ENCODE measurements around the gene SIPA1. TPM values are rescaled to one million over a fixed set of nuclear protein-coding genes. Genes with fewer than 3 reads are reported as not detected.

Gene SIPA1
- total RNA-seq, 1 donor: 15.2 TPM

DNA sequence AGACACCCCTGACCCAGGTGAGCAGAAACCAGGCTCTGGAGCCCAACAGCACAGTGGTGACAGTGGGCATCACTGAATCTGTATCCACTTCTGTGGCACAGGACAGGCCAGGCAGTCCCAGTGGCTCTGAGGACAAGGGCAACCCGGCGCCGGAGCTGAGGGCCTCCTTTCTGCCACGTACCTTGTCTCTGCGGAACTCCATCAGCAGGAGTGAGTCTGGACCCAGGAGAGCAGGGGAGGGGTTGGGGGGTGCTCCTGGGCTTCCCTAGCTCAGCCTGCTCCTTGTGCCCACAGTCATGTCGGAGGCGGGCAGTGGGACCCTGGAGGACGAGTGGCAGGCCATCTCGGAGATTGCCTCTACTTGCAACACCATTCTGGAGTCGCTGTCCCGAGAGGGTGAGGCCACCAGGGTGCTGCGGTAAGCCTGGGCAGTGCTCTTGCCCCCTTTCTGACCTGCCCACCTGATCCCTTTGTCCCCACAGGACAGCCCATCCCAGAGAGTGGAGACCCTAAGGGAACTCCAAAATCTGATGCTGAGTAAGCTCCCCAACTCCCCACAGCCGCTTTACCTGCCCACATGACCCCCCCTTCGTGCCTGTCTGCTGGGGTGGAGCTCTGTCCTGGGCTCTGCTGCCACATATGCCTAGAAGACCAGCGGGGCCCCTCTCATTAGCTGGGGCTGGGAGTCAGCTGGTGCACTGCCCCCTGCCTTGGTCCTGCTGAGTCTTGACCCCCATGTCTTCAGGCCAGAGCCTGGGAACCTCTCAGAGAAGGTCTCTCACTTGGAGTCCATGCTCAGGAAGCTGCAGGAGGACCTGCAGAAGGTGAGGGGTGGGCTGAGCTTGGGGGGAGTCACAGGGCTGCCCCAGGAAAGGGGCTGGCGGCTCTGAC lies 12.0 kb downstream of the SIPA1 start:
- H3K4me2 ChIP-seq (ENCODE audit: insufficient read depth, low read length): no peak overlapping the region
- no peak overlapping the region for H2AFZ ChIP-seq (ENCODE audit: low read length)
- H4K20me1 ChIP-seq (ENCODE audit: insufficient read depth, low read length): no peaks in the 10 kb centered on the region
- H3K4me1 ChIP-seq (ENCODE audit: insufficient read depth, low read length): peaks cover 23% of the 10 kb centered on the region
- no peak overlapping the region for H3K27ac ChIP-seq (ENCODE audit: low read depth, low read length)
- TF ChIP-seq, protein P1, sequence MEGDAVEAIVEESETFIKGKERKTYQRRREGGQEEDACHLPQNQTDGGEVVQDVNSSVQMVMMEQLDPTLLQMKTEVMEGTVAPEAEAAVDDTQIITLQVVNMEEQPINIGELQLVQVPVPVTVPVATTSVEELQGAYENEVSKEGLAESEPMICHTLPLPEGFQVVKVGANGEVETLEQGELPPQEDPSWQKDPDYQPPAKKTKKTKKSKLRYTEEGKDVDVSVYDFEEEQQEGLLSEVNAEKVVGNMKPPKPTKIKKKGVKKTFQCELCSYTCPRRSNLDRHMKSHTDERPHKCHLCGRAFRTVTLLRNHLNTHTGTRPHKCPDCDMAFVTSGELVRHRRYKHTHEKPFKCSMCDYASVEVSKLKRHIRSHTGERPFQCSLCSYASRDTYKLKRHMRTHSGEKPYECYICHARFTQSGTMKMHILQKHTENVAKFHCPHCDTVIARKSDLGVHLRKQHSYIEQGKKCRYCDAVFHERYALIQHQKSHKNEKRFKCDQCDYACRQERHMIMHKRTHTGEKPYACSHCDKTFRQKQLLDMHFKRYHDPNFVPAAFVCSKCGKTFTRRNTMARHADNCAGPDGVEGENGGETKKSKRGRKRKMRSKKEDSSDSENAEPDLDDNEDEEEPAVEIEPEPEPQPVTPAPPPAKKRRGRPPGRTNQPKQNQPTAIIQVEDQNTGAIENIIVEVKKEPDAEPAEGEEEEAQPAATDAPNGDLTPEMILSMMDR (IDR thresholded peaks at IDR 0.05; ENCODE audit: extremely low read depth, low read depth, low read length): no peak
- peak; percentile 80 for DNase-seq (ENCODE audit: insufficient read length, low spot score, missing footprints)
- peaks cover 24% of the 10 kb centered on the region for H3K36me3 ChIP-seq (ENCODE audit: insufficient read depth, low read length)
- H3K27me3 ChIP-seq (ENCODE audit: insufficient read depth, low read length): no peaks in the 10 kb centered on the region
- H3K4me3 ChIP-seq (ENCODE audit: insufficient read depth, low read length): no peak overlapping the region
- no peaks in the 10 kb centered on the region for H3K79me2 ChIP-seq (ENCODE audit: insufficient read depth, low read length)
- H3K9me3 ChIP-seq (ENCODE audit: low read depth, low read length): no peaks in the 10 kb centered on the region

DNA sequence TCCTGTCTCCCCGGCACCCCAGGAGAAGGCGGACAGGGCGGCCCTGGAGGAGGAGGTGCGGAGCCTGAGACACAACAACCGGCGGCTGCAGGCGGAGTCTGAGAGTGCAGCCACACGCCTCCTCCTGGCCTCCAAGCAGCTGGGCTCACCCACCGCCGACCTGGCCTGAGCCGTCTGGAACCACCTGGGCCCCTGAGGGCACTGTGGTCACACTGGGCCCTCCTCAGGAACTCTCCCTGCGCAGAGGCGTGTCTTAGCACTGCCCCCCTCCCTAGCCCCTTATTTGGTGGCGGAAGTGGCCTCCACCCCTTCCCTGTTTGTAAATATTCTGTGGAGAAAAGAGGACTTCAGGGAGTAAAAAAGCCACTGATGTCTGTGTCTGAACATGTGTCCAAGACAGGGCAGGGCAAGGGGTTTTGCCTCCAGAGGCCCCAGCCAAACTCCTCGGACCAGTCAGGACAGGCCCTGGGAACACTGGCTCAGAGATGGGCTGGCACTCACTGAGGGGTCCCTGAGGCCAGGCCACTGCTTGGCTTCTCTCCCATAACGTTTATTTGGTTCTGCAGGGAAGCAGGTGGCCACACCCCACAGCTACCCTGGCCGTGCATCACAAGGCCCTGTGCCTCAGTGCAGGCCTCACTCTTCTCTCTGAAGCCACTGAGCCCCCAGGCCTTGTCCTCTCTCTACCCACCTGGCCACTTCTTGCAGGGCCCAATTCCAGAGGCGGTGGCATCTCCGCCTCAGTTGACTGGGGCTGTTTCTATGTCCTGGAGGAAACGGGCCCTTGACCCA lies 12.8 kb downstream of the SIPA1 start:
- TF ChIP-seq, protein P1 (IDR thresholded peaks at IDR 0.05; ENCODE audit: extremely low read depth, low read depth, low read length): no peak
- no peak overlapping the region for H3K4me3 ChIP-seq (ENCODE audit: insufficient read depth, low read length)
- H3K79me2 ChIP-seq (ENCODE audit: insufficient read depth, low read length): no peaks in the 10 kb centered on the region
- no peaks in the 10 kb centered on the region for H4K20me1 ChIP-seq (ENCODE audit: insufficient read depth, low read length)
- peaks cover 20% of the 10 kb centered on the region for H3K4me1 ChIP-seq (ENCODE audit: insufficient read depth, low read length)
- H3K9me3 ChIP-seq (ENCODE audit: low read depth, low read length): no peaks in the 10 kb centered on the region
- no peak overlapping the region for H3K27ac ChIP-seq (ENCODE audit: low read depth, low read length)
- no peaks in the 10 kb centered on the region for H3K27me3 ChIP-seq (ENCODE audit: insufficient read depth, low read length)
- peaks cover 33% of the 10 kb centered on the region for H3K36me3 ChIP-seq (ENCODE audit: insufficient read depth, low read length)
- H3K4me2 ChIP-seq (ENCODE audit: insufficient read depth, low read length): no peak overlapping the region
- peak; percentile 84 for DNase-seq (ENCODE audit: insufficient read length, low spot score, missing footprints)
- H2AFZ ChIP-seq (ENCODE audit: low read length): no peak overlapping the region

DNA sequence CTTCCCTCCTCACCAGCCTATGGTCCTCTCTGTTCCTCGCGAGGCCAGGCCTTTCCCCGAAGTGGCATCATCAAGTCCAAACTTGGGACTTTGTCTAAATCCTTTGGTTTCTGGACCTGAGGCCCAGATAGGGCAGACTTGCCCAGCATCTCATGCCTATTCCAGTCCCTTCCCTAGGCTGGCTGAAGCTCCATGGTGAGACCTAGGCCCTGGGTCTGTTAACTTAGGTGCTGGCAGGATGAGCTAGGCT lies 13.4 kb downstream of the SIPA1 start:
- Histone ChIP-seq H3K4me2 (ENCODE audit: insufficient read depth, low read length) (no peak overlapping the region), H3K4me1 (ENCODE audit: insufficient read depth, low read length) (peaks cover 19% of the 10 kb centered on the region), H2AFZ (ENCODE audit: low read length) (no peak overlapping the region), H4K20me1 (ENCODE audit: insufficient read depth, low read length) (no peaks in the 10 kb centered on the region), H3K9me3 (ENCODE audit: low read depth, low read length) (no peaks in the 10 kb centered on the region), H3K79me2 (ENCODE audit: insufficient read depth, low read length) (peaks cover 1% of the 10 kb centered on the region), H3K27ac (ENCODE audit: low read depth, low read length) (peak overlapping the region; percentile 82), H3K36me3 (ENCODE audit: insufficient read depth, low read length) (peaks cover 38% of the 10 kb centered on the region), H3K27me3 (ENCODE audit: insufficient read depth, low read length) (no peaks in the 10 kb centered on the region), H3K4me3 (ENCODE audit: insufficient read depth, low read length) (no peak overlapping the region)
- TF ChIP-seq, protein P1 (IDR thresholded peaks at IDR 0.05; ENCODE audit: extremely low read depth, low read depth, low read length): no peak
- peak; percentile 70 for DNase-seq (ENCODE audit: insufficient read length, low spot score, missing footprints)

All from osteoblast (primary cell).